D721Med (cell line): ENCODE data around the gene SLFNL1.

Experiments
- DNase-seq: peaks from one replicate; pipeline ENCODE4 v3.0.0; 2011; ENCODE audit warnings: low spot score; ENCODE audit not compliant: insufficient read length
- FAIRE-seq: peaks from 2 replicates; lab custom pipeline; 2011; peaks lifted over from hg19 to GRCh38; lab: Jason Lieb, UNC
- CTCF ChIP-seq: IDR thresholded peaks from 2 replicates; pipeline ENCODE4 v1.5.1; 2012; ENCODE audit warnings: mild to moderate bottlenecking, control low read depth; ENCODE audit not compliant: insufficient read depth; ENCODE audit errors: missing control alignments

SLFNL1 gene

GRCh38 chr1:40986328-40986783 lies 35.2 kb downstream of the SLFNL1 start:
- TF ChIP-seq CTCF: no peak
- no peak for DNase-seq
- FAIRE-seq: no peak

- DNase-seq (no peak), FAIRE-seq (no peak)
- no peak for TF ChIP-seq CTCF
Observed at GRCh38 chr1:40985875-40986274, 35.6 kb downstream of the SLFNL1 start.

- no peak for TF ChIP-seq CTCF
- no peak for DNase-seq
Observed at GRCh38 chr1:40985161-40985560, 36.4 kb downstream of the SLFNL1 start.

GRCh38 chr1:40984531-40984930 lies 37.0 kb downstream of the SLFNL1 start:
- DNase-seq (no peak), FAIRE-seq (no peak)
- no peak for TF ChIP-seq CTCF

More at GRCh38 chr1:40985161-40985560, 36.4 kb downstream of the SLFNL1 start:
- no peak for FAIRE-seq

- DNase-seq: no peak
- FAIRE-seq: no peak
- TF ChIP-seq CTCF: no peak
Observed at GRCh38 chr1:40984066-40984465, 37.5 kb downstream of the SLFNL1 start.

- TF ChIP-seq CTCF: no peak
- no peak for DNase-seq
- no peak for FAIRE-seq
Observed at GRCh38 chr1:40983286-40983685, 38.2 kb downstream of the SLFNL1 start.

GRCh38 chr1:40982721-40983120 lies 38.8 kb downstream of the SLFNL1 start:
- FAIRE-seq (no peak), DNase-seq (no peak)
- no peak for TF ChIP-seq CTCF
